HG03039 (cell line): ENCODE data around the gene ATP9A.
"Not testable (repeated sequence)": the region's sequence is repeated elsewhere in the genome, so short reads cannot be mapped to it uniquely, and the experiment has no call there.

ENCODE experiments used
- ATAC-seq: cut with Tn5 transposase; IDR thresholded peaks from one replicate; pipeline ENCODE4 v1.9.1; 2021; ENCODE audit warnings: mild to moderate bottlenecking, moderate library complexity; ENCODE audit not compliant: unreplicated experiment

The ATP9A gene

GRCh38 chr20:51757226-51757625 lies 11.0 kb downstream of the ATP9A start:
- no peak for ATAC-seq

DNA sequence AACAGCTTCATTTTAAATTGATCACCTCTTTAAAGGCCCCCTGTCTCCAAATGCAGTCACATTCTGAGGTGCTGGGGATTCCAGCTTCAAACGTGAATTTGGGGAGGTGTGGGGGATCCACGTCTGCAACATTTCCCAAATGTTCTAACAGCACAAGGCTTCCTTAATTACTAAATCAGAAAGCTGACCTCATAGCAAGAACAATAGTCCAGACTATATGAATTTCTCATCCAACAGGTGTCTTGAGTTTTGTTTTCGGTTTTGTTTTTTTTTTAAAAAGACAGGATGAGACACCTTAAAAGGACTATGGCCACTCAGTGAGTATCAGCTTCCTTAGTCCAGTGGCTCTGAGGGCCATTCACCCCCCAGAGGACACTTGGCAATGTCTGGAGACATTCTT lies 11.5 kb downstream of the ATP9A start:
- ATAC-seq = no peak

GRCh38 chr20:51753220-51753619 lies 15.0 kb downstream of the ATP9A start:
- ATAC-seq = not testable (repeated sequence)

- ATAC-seq = no peak
Measured at GRCh38 chr20:51752343-51752951, 15.7 kb downstream of the ATP9A start.

DNA sequence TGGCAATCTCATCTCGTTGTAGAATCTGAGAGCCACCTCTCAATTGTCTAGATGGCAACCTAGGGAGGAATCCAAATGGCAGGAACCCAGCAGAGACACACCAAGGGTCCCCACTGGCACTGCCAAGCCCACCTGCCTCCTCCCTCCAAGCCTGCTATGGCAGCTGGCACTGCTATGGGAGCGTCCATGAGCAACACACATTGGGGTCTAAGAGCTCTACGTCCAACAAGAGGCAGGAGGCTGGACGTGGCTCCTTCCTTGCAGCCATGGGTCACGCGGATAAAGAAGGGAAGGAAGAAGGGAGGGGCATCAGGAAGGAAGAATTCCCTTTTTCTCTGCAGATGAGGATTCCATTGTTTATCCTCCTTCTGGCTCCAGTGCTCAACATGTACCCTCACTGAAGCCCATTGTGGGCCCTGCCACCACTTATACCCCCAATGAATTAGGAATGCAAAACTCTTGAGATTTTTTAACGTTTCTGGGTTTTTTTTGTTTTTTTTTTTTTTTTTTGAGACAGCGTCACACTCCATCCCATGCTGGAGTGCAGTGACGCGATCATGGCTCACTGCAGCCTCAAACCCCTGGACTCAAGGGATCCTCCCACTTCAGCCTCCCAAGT lies 17.3 kb downstream of the ATP9A start:
- ATAC-seq = no peak

DNA sequence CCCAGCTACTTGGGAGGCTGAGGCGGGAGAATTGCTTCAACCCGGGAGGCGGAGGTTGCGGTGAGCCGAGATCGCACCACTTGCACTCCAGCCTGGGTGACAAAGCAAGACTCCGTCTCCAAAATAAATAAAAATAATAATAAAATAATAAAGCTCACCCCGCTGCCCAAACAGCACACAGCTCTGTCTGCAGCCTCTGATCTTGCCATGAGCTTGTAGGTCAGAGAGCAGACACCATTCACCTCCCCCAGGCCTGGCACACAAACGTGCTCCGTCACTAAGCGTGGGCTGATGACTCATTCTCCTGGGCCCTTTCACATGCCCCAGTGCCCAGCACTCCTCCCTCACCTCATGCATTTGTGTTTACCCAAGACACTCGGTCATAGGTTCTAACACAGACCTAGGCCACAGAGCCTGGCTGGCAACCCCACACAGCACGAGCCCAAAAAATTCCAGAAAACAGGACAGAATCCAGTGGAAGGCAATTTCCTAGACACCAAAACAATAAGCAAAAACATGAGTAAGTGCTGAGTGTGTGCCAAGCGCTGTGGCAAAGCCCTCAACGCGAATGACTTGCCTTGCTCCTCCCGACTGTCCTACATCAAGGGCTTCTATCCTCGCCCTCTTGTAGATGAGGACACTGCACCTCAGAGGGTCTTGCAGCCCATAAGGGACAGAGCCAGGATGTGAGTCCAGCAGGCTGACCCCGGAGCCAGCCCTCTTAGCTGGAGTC lies 18.0 kb downstream of the ATP9A start:
- ATAC-seq = no peak

- ATAC-seq = no peak
Measured at GRCh38 chr20:51749674-51750036, 18.5 kb downstream of the ATP9A start.

- ATAC-seq = no peak
Measured at GRCh38 chr20:51747182-51747911, 20.8 kb downstream of the ATP9A start.

GRCh38 chr20:51745804-51746203 lies 22.4 kb downstream of the ATP9A start:
- no peak for ATAC-seq

- no peak for ATAC-seq
Measured at GRCh38 chr20:51740838-51741237, 27.4 kb downstream of the ATP9A start.

- ATAC-seq = not testable (repeated sequence)
Measured at GRCh38 chr20:51740308-51740707, 27.9 kb downstream of the ATP9A start.

DNA sequence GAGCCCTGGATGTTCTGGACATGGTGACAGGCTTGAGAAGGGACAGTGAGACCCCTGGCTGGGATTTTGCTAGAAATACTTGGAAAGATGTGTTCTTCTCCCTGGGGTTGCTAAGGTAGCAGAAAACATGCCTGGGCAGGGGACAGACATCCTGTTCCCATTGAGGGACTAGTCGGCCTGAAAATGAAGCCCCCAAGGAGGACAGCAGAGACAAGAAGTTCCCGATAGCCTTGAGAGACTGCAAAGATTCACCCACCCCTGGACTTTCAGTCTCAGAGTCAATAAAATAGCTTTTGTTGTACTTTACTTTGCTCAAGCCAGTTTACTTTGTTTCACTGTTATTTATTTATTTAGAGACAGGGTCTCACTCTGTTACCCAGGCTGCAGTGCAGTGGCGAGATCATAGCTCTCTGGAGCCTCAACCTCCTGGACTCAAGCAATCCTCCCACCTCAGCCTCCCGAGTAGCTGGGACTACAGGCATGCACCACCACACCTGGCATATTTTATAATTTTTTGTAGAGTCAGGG lies 28.4 kb downstream of the ATP9A start:
- no peak for ATAC-seq

GRCh38 chr20:51738877-51739447 lies 29.2 kb downstream of the ATP9A start:
- ATAC-seq = no peak

GRCh38 chr20:51738261-51738660 lies 29.9 kb downstream of the ATP9A start:
- ATAC-seq = not testable (repeated sequence)

GRCh38 chr20:51736947-51737346 lies 31.2 kb downstream of the ATP9A start:
- ATAC-seq = no peak

GRCh38 chr20:51735728-51736600 lies 32.2 kb downstream of the ATP9A start:
- ATAC-seq = no peak

DNA sequence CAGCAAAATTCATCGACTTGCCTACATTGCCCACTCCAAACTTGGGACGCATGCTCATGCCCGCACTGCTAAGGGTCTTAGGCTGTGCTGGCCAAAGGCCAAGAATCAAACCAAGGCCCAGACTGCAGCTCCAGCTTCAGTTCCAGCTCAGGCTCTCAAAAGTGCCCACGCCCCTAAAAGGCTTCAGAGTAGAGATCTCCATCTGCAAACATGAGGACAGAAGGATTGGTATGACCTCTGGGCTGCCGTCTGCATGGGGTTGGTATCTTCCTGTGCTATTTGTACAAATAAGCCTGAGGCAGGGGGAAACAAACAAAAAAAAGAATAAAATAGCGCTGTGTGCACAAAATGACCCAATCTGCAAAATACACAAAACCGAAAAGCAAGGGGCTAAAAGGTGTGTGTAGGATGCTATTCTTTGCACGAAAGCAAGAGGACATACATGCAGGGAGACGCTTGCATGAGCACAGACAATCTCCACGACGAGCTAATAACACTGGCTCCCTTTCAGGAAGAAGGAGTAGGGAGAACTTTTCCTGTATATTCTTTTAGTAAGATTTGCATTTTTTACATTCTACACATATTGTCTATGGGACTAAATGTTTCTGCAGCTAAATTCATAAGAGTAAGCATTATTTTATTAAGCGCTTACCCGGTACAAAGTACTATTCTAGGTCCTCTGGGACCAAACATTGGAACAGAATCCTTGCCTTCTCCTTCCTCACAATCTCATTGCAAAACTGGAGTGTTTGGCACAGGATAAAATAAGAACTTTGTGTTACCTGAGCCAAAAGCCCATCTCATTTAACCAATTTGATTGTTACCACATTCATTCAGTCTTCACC lies 33.1 kb downstream of the ATP9A start:
- ATAC-seq = no peak

- ATAC-seq = no peak
Measured at GRCh38 chr20:51733070-51733469, 35.1 kb downstream of the ATP9A start.

DNA sequence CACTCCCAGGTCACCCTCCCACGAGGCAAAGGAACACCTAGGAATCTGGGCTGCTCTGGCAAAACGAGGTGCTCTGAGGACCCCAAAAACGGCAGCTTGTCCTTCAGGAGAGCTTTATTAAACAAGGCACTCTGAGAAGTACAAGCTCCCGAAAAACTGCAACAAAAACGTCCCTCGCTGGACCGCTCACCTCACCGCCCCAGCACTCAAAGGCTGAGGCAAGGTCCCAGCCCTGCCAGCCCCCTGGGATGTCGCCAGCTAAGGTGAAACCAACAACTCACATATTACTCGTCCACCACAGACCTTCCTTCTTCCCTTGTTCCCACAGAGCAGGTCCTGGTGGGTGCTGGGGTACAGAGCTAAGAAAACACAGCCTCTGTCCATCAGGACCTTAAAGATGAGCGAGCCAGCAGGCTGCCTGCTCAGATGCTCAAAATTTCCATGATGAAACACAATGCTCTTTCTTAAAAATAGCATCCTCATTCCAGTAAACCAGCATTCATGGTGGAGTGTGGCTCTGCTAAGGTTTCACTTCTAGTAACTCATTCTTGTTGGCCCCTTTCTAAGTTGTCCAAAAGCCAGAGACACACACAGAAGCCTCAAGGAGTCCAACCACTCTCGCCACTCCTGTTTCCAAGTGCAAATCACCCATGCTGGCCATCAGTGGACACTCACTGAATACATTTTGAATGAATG lies 35.9 kb downstream of the ATP9A start:
- no peak for ATAC-seq
